ENCODE data around the gene CEND1.
A peak's percentile ranks its signal among the peaks of the same experiment; 100 is the strongest.

The CEND1 gene

DNA sequence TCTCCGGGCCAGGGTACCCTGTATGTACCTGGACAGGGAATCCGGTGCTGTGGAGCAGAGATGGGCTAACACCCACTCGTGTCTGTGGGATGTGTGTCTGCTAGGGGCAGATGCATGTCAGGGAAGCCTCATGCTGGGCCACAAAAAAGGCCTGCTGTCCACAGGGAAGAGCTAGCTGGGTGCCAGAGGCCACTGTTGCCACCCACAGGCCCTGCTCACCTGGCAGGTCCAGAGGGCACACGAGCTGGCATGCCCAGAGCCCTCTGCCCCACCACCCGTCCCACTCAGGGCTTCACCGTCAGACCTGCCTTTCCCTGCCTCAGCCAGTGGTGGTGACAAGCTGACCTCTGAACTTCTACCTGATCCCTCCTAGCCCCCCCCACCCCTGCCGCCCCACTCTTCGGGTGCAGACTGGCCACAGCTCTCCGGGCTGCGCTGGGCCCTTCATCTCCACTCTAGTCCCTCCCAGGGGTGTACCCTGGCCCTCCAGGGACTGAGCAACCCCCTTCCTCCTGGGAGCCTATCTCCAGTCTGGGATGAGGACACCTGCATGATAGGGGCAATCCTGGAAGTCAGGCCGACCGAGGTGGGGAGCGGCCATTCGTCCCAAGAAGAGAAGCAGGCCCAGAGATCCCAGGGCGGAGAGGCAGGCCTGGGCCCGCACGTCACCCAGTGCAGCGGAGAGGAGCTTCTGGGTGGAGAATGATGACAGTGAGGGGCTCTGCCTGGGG lies 6.8 kb upstream of the CEND1 start:
- Histone ChIP-seq H3K4me3 (ENCODE audit: low read depth, low read length) (peak overlapping the region; percentile 80), H3K36me3 (replicated peaks) (peaks cover 21% of the 10 kb centered on the region), H3K27ac (peak overlapping the region; percentile 79), H3K27me3 (replicated peaks) (no peaks in the 10 kb centered on the region)
- no peak for DNase-seq
- TF ChIP-seq, protein P1, sequence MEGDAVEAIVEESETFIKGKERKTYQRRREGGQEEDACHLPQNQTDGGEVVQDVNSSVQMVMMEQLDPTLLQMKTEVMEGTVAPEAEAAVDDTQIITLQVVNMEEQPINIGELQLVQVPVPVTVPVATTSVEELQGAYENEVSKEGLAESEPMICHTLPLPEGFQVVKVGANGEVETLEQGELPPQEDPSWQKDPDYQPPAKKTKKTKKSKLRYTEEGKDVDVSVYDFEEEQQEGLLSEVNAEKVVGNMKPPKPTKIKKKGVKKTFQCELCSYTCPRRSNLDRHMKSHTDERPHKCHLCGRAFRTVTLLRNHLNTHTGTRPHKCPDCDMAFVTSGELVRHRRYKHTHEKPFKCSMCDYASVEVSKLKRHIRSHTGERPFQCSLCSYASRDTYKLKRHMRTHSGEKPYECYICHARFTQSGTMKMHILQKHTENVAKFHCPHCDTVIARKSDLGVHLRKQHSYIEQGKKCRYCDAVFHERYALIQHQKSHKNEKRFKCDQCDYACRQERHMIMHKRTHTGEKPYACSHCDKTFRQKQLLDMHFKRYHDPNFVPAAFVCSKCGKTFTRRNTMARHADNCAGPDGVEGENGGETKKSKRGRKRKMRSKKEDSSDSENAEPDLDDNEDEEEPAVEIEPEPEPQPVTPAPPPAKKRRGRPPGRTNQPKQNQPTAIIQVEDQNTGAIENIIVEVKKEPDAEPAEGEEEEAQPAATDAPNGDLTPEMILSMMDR (IDR thresholded peaks at IDR 0.05; ENCODE audit: low read depth, low read length, missing control alignments) = no peak
- in situ Hi-C loops (cut with HindIII; ENCODE audit: low pct_ligation_motif_present, low sequenced_read_pairs) = no loop called here

DNA sequence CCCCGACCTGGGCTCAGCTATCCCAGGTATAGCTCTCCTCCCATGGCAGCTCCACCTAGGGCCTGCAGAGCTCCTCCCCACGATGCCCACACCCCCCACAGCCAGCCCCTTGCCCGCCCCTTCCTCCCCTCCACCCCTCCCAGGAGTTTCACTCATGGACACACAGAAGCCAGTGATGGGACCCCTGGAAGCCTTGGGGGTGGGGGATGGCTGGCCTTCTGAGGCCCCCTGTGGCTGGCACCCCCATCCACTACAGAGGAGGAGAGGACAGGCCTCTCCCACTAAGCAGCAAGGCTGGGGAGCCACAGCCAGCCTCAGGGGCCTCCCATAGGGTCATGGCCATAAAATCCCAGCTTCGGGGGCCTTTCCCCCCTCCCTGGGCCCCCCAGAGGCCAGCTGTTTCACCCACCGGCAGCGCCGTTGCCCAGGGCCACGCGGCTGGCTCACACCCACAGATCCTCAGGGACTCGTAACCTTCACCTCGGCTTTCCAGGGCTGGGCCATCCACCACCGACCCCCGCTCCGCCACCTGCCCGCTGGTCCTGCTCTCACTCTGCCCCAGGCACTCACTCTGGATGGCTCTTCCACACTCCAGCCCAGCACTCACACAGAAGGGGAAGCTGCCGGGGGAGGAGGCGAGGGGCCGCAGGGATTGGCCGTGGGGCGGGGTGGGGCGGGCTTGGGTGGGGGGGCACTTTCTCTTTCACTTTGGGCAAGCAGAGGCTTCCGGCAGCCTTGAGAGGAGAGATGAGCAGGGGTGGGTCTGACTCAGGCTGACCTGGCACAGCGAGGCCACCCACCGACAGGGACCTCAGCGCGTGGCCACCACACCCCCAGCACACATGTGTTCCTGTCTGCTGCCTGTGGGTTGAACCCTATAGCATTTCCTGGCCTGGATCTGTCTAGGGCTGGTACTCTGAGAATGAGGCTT lies 6.0 kb upstream of the CEND1 start:
- peak; percentile 75 for DNase-seq
- Histone ChIP-seq H3K27me3 (replicated peaks) (no peaks in the 10 kb centered on the region), H3K36me3 (replicated peaks) (peaks cover 23% of the 10 kb centered on the region), H3K4me3 (ENCODE audit: low read depth, low read length) (peak overlapping the region; percentile 80), H3K27ac (peak overlapping the region; percentile 79)
- in situ Hi-C loops (cut with HindIII; ENCODE audit: low pct_ligation_motif_present, low sequenced_read_pairs) = no loop called here
- TF ChIP-seq, protein P1 (IDR thresholded peaks at IDR 0.05; ENCODE audit: low read depth, low read length, missing control alignments) = no peak

GRCh38 chr11:794766-795633 lies 5.1 kb upstream of the CEND1 start:
- DNase-seq = no peak
- TF ChIP-seq, protein P1 (IDR thresholded peaks at IDR 0.05; ENCODE audit: low read depth, low read length, missing control alignments) = no peak
- in situ Hi-C loops (cut with HindIII; ENCODE audit: low pct_ligation_motif_present, low sequenced_read_pairs) = no loop called here
- Histone ChIP-seq H3K27ac (no peak overlapping the region), H3K27me3 (replicated peaks) (no peaks in the 10 kb centered on the region), H3K36me3 (replicated peaks) (peaks cover 23% of the 10 kb centered on the region), H3K4me3 (ENCODE audit: low read depth, low read length) (no peak overlapping the region)

- Histone ChIP-seq H3K27ac (no peak overlapping the region), H3K4me3 (ENCODE audit: low read depth, low read length) (no peak overlapping the region), H3K27me3 (replicated peaks) (no peaks in the 10 kb centered on the region), H3K36me3 (replicated peaks) (peaks cover 20% of the 10 kb centered on the region)
- TF ChIP-seq, protein P1 (IDR thresholded peaks at IDR 0.05; ENCODE audit: low read depth, low read length, missing control alignments) = no peak
- in situ Hi-C loops (cut with HindIII; ENCODE audit: low pct_ligation_motif_present, low sequenced_read_pairs) = no loop called here
- no peak for DNase-seq
These were observed 4.3 kb upstream of the CEND1 start for GRCh38 chr11:794013-794765.

DNA sequence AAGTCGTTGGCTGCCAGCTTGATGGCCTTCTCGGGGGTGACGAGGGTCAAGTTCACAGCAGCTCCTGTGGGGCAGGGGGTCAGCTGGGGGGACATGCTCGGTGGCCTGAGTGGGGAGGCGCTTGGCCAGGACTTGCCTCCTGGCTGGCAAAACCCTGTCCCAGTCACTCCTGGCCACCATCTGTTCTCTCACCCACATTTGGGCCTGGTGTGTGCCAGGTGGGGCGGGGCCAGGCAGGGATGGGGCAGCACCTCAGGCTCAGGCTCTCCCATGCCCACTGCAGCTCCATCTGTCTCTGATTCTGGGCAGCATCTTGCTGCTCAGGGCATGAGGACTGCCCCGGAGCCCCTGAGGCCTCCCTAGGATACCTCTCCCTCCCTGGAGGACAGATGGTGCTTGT lies 3.7 kb upstream of the CEND1 start:
- in situ Hi-C loops (cut with HindIII; ENCODE audit: low pct_ligation_motif_present, low sequenced_read_pairs) = no loop called here
- H3K27me3 ChIP-seq (replicated peaks) = no peaks in the 10 kb centered on the region
- H3K4me3 ChIP-seq (ENCODE audit: low read depth, low read length) = no peak overlapping the region
- peaks cover 17% of the 10 kb centered on the region for H3K36me3 ChIP-seq (replicated peaks)
- H3K27ac ChIP-seq = no peak overlapping the region
- DNase-seq = no peak
- TF ChIP-seq, protein P1 (IDR thresholded peaks at IDR 0.05; ENCODE audit: low read depth, low read length, missing control alignments) = no peak

Measured in brain microvascular endothelial cell (primary cell).